H9 (cell line): ENCODE data around the gene MTHFD1L. TPM values are rescaled to one million over a fixed set of nuclear protein-coding genes. Genes with fewer than 3 reads are reported as not detected.

Experiments
- DNase-seq: peaks from one replicate; pipeline ENCODE4 v3.0.0-alpha.2; 2017
- H2AFZ ChIP-seq: one replicate; pipeline ENCODE4 v1.6.1; 2013; ENCODE audit warnings: mild to moderate bottlenecking, low read length, control low read depth, moderate library complexity
- H2AK5ac ChIP-seq: 2 replicates; pipeline ENCODE4 v1.6.1; 2013; ENCODE audit warnings: low read length, control low read depth, mixed read lengths; ENCODE audit not compliant: insufficient read length
- H2BK120ac ChIP-seq: one replicate; pipeline ENCODE4 v1.6.1; 2013; ENCODE audit warnings: low read depth, mild to moderate bottlenecking, low read length, control low read depth, inconsistent platforms; ENCODE audit not compliant: poor library complexity, severe bottlenecking
- H2BK12ac ChIP-seq: 2 replicates; pipeline ENCODE4 v1.6.1; 2013; ENCODE audit warnings: low read length, control low read depth, mixed read lengths, low read depth; ENCODE audit not compliant: insufficient read length
- H2BK15ac ChIP-seq: 2 replicates; pipeline ENCODE4 v1.6.1; 2013; ENCODE audit warnings: low read depth, low read length, control low read depth
- H2BK20ac ChIP-seq: one replicate; pipeline ENCODE4 v1.6.1; 2013; ENCODE audit warnings: low read depth, mild to moderate bottlenecking, low read length, control low read depth, inconsistent platforms; ENCODE audit not compliant: poor library complexity, severe bottlenecking
- H2BK5ac ChIP-seq: 2 replicates; pipeline ENCODE4 v1.6.1; 2013; ENCODE audit warnings: low read length, control low read depth, mixed read lengths; ENCODE audit not compliant: insufficient read length
- H3K14ac ChIP-seq: 2 replicates; pipeline ENCODE4 v1.6.1; 2013; ENCODE audit warnings: low read length, control low read depth; ENCODE audit not compliant: insufficient read depth
- H3K18ac ChIP-seq: 2 replicates; pipeline ENCODE4 v1.6.1; 2013; ENCODE audit warnings: low read depth, mild to moderate bottlenecking, mixed read lengths, low read length, control low read depth; ENCODE audit not compliant: insufficient read length
- H3K23ac ChIP-seq: 2 replicates; pipeline ENCODE4 v1.6.1; 2013; ENCODE audit warnings: low read length, control low read depth, mixed read lengths, low read depth; ENCODE audit not compliant: insufficient read length
- H3K23me2 ChIP-seq: 2 replicates; pipeline ENCODE4 v1.6.1; 2013; ENCODE audit warnings: low read depth, mild to moderate bottlenecking, mixed read lengths, low read length, control low read depth; ENCODE audit not compliant: insufficient read length, poor library complexity, severe bottlenecking
- H3K27ac ChIP-seq: 2 replicates; pipeline ENCODE4 v1.5.1; 2013; ENCODE audit warnings: low read length, control low read depth, mixed read lengths, low read depth; ENCODE audit not compliant: insufficient read length
- H3K27me3 ChIP-seq: 2 replicates; pipeline ENCODE4 v1.6.1; 2013; ENCODE audit warnings: low read length, control low read depth, inconsistent platforms; ENCODE audit not compliant: insufficient read depth
- H3K4ac ChIP-seq: 2 replicates; pipeline ENCODE4 v1.6.1; 2013; ENCODE audit warnings: low read depth, mild to moderate bottlenecking, control low read depth, inconsistent platforms, low read length, moderate library complexity
- H3K4me1 ChIP-seq: 2 replicates; pipeline ENCODE4 v1.6.1; 2013; ENCODE audit warnings: low read length, control low read depth, inconsistent platforms; ENCODE audit not compliant: insufficient read depth
- H3K4me2 ChIP-seq: 2 replicates; pipeline ENCODE4 v1.6.1; 2013; ENCODE audit warnings: low read length, control low read depth, mixed read lengths; ENCODE audit not compliant: insufficient read length, insufficient read depth
- H3K56ac ChIP-seq: 2 replicates; pipeline ENCODE4 v1.6.1; 2013; ENCODE audit warnings: low read depth, mild to moderate bottlenecking, mixed read lengths, low read length, control low read depth; ENCODE audit not compliant: insufficient read length
- H3K79me1 ChIP-seq: 2 replicates; pipeline ENCODE4 v1.6.1; 2013; ENCODE audit warnings: low read depth, mild to moderate bottlenecking, moderate library complexity, low read length, control low read depth, inconsistent platforms; ENCODE audit not compliant: insufficient read depth, poor library complexity, severe bottlenecking
- H3K79me2 ChIP-seq: 2 replicates; pipeline ENCODE4 v1.6.1; 2013; ENCODE audit warnings: low read length, control low read depth, inconsistent platforms; ENCODE audit not compliant: insufficient read depth
- H3K9ac ChIP-seq: 2 replicates; pipeline ENCODE4 v1.6.1; 2013; ENCODE audit warnings: low read length, control low read depth, mixed read lengths; ENCODE audit not compliant: insufficient read length; ENCODE audit errors: extremely low read depth
- H3K9me3 ChIP-seq: one replicate; pipeline ENCODE4 v1.6.1; 2013; ENCODE audit warnings: low read depth, low read length, inconsistent platforms; ENCODE audit not compliant: control insufficient read depth
- H3T11ph ChIP-seq: one replicate; pipeline ENCODE4 v1.6.1; 2013; ENCODE audit warnings: mild to moderate bottlenecking, low read length, control low read depth, inconsistent platforms
- H4K20me1 ChIP-seq: one replicate; pipeline ENCODE4 v1.6.1; 2013; ENCODE audit not compliant: control insufficient read depth, insufficient read length, insufficient read depth
- H4K5ac ChIP-seq: 2 replicates; pipeline ENCODE4 v1.6.1; 2013; ENCODE audit warnings: low read depth, mild to moderate bottlenecking, mixed read lengths, low read length, control low read depth; ENCODE audit not compliant: insufficient read length
- H4K8ac ChIP-seq: replicated peaks from 2 replicates; pipeline ENCODE4 v1.6.1; 2013; ENCODE audit warnings: low read length, control low read depth, mixed read lengths, low read depth; ENCODE audit not compliant: insufficient read length
- H4K91ac ChIP-seq: 2 replicates; pipeline ENCODE4 v1.6.1; 2013; ENCODE audit warnings: low read depth, mild to moderate bottlenecking, moderate library complexity, mixed read lengths, low read length, control low read depth; ENCODE audit not compliant: insufficient read length
- H3K27ac Mint-ChIP-seq, 3 experiments: 2 replicates in 2 of 3; 3 replicates in 1 of 3; pipeline ENCODE4 v1.8.0; 2020 to 2021; ENCODE audit warnings: mixed read lengths in 3 of 3, mild to moderate bottlenecking in 1 of 3, moderate library complexity in 1 of 3
- H3K27me3 Mint-ChIP-seq: 2 replicates; pipeline ENCODE4 v1.8.0; 2021; ENCODE audit warnings: low read depth, mild to moderate bottlenecking, moderate library complexity, mixed read lengths
- H3K36me3 Mint-ChIP-seq, 3 experiments: 2 replicates in 2 of 3; 3 replicates in 1 of 3; pipeline ENCODE4 v1.8.0; 2020 to 2021; ENCODE audit warnings: low read depth in 3 of 3, mixed read lengths in 3 of 3; ENCODE audit not compliant: insufficient read depth in 1 of 3
- H3K4me1 Mint-ChIP-seq, 2 experiments: 2 replicates each; pipeline ENCODE4 v1.8.0; 2020; ENCODE audit warnings: mixed read lengths in 2 of 2
- H3K4me3 Mint-ChIP-seq, 2 experiments: 2 replicates in 1 of 2; 3 replicates in 1 of 2; pipeline ENCODE4 v1.8.0; 2020 to 2021; ENCODE audit warnings: mild to moderate bottlenecking in 2 of 2, mixed read lengths in 2 of 2, moderate library complexity in 1 of 2
- H3K9me3 Mint-ChIP-seq, 2 experiments: 2 replicates in 1 of 2; 3 replicates in 1 of 2; pipeline ENCODE4 v1.8.0; 2020; ENCODE audit warnings: mild to moderate bottlenecking in 2 of 2, mixed read lengths in 2 of 2, moderate library complexity in 1 of 2
- CTCF ChIP-seq: fragments of 200-600 bp; sonication (generic); conservative IDR thresholded peaks from 3 replicates; pipeline ENCODE4 v1.8.0; 2021; ENCODE audit warnings: antibody characterized with exemption, mild to moderate bottlenecking
- WGBS: extraction: QIAGEN DNeasy Blood & Tissue Kit; methylation state at CpG from one replicate; pipeline ENCODE4 v1.1.7; 2013; ENCODE audit warnings: missing lambda C conversion rate, low lambda C conversion rate, mixed read lengths; ENCODE audit not compliant: insufficient read length; ENCODE audit errors: extremely low coverage; 5-methylcytosine and 5-hydroxymethylcytosine counted together
- total RNA-seq: library from RNA; stranded (reverse); gene quantifications from 2 replicates; pipeline ENCODE4 v1.2.1, GENCODE V29; 2021

MTHFD1L gene
- total RNA-seq, 1 experiment from 2014 or later: 90.2 TPM

DNA sequence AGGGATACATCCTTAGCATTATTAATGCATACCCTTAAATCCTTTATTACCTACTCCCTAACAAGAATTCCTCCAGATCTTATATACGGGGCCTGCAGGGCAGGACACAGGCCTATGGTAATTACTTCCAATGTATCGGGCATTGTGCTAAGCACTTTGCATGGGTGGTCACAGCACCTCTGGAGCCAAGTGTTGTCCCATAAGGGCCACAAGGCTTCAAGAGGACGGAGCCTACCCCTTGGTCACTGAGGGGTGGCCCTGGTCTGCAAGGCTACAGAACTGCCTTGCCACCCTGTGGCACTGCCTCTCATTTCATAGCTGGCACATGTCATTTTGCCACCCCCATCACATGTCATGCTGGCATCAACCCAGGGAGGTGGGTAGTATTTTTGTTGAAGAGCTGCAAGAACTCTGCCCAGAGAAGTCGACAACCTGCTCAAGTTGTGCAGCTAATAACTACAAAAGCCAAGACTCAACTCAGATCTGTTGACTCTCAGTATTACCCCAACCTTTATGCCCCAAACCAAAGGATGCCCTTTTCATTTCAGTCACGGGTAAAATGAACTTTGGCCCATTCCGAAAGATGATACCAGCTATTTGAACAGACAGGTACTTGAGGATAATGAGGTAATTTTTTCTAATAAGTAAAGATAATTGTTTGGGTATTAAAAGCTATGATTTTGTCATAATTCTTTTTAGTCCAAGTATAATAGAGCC is 230.2 kb downstream of the MTHFD1L start:
- Histone ChIP-seq H3K79me1 (no peaks in the 10 kb centered on the region), H4K20me1 (no peaks in the 10 kb centered on the region), H4K5ac (no peak overlapping the region), H3K27ac (no peak overlapping the region), H3K56ac (no peak overlapping the region), H2BK12ac (no peak overlapping the region), H2BK20ac (no peak overlapping the region), H3K14ac (no peak overlapping the region), H3K9me3 (no peaks in the 10 kb centered on the region), H4K8ac (no peak overlapping the region), H3K27me3 (no peaks in the 10 kb centered on the region), H3K4me2 (no peak overlapping the region), H4K91ac (no peak overlapping the region), H3K23ac (no peak overlapping the region), H2AFZ (no peak overlapping the region), H3K79me2 (no peaks in the 10 kb centered on the region), H3K18ac (no peak overlapping the region), H3T11ph (no peak overlapping the region), H2BK5ac (no peak overlapping the region), H2BK15ac (no peak overlapping the region), H3K23me2 (no peaks in the 10 kb centered on the region), H2BK120ac (no peak overlapping the region), H3K4ac (no peak overlapping the region), H3K9ac (no peak overlapping the region), H3K4me1 (no peaks in the 10 kb centered on the region), H2AK5ac (no peak overlapping the region)
- Mint-ChIP-seq H3K4me3 (no peak overlapping the region), H3K27me3 (no peaks in the 10 kb centered on the region; the same call in 1 of the 2 replicates), H3K27ac (no peak overlapping the region), H3K9me3 (no peaks in the 10 kb centered on the region; a peak in 1 of 5 replicates), H3K4me1 (peaks cover 4 to 15% of the 10 kb centered on the region in 2 experiments; a peak in 3 of 4 replicates), H3K36me3 (peaks cover 46 to 56% (median 52%) of the 10 kb centered on the region in 3 experiments)
- no peak for TF ChIP-seq CTCF
- DNase-seq: no peak
- WGBS: no CpG with 5 or more reads among the region's 6 CpGs
